NCI-H82 (cell line): ENCODE results near the gene PILRB.
"Not testable (repeated sequence)": the region's sequence is repeated elsewhere in the genome, so short reads cannot be mapped to it uniquely, and the experiment has no call there.

Experiments
- DNase-seq: peaks from one replicate; lab custom pipeline; 2025; lab: John Stamatoyannopoulos, UW

PILRB gene

GRCh38 chr7:100356416-100357068 lies 1.4 kb upstream of the PILRB start:
- DNase-seq, result no peak

DNA sequence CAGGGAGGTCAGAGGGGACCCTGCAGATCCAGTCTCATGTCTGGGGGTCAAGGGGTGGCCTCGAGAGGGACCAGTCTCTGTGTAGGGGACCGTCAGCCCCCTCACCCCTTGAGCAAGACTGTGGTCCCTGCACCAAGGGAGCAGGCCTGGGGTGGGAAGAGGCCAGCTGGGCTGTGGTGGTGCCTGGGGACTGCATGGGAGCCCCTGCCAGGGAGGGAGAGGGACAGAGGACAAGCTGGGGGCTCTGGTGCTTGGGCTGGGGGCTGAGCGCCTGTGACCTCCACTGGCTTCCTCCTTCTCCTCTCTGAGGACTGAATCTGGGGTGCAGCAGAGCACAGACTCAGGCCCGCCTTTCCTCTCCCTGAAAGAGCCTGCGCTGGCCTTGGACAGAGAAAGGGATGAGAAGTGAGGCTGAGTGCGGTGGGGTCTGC lies 771 bp upstream of the PILRB start:
- no peak for DNase-seq

- DNase-seq, result no peak
Measured at GRCh38 chr7:100358857-100359212, 918 bp downstream of the PILRB start.

DNA sequence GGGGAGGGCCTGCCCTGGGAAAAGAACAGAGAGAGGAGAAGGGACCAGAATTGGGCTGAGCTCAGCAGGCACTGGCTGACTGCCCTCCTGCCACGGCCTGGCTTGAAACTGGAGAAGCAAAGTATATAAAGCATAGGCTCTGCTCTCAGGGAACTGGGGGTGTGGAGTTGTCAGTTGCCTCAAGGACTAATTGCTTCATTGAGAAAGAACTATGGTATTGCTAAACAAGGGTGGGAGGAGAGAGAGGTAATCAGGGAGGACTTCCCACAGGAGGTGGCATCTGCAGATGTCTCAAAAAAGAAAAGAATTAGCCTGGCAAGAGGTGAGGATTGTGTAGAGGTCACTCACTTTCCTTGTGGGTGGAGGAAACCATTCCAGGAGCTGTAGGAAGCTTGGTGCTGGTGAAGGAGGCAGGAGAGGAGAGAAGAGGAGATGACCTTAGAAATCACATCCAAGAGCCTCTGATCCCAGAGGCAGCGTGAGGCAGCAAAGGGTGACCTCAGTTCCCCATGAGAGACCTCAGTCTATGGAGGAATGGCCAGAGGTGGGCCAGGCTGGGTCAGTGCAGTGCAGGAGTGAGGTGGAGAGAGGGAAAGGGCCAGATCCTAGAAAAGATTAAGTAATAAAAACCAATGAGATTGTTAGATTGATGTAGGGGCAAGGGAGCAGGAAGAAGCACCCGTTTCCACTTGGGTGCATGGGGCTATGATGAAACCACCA lies 2.4 kb downstream of the PILRB start:
- DNase-seq, result no peak

DNA sequence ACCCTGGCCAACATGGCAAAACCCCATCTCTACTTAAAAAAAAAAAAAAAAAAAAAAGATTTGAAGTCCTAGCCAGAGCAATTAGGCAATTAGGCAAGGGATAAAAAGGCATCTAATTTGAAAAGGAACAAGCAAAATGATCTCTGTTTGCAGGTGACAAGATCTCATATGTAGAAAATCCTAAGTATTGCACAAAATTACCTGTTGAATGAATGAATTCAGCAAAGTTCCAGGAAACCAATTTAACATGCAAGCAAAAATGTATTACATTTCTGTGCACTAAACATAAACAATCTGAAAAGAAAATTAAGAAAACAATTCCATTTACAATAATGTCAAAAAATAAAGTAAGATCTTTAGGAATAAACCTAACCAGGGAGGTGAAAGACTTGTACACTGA lies 5.2 kb downstream of the PILRB start:
- DNase-seq, result no peak

GRCh38 chr7:100363797-100364196 lies 5.9 kb downstream of the PILRB start:
- not testable (repeated sequence) for DNase-seq

- no peak for DNase-seq
Measured at GRCh38 chr7:100364480-100364879, 6.6 kb downstream of the PILRB start.

- not testable (repeated sequence) for DNase-seq
Measured at GRCh38 chr7:100365998-100366367, 8.1 kb downstream of the PILRB start.

GRCh38 chr7:100366411-100367250 lies 8.7 kb downstream of the PILRB start:
- no peak for DNase-seq

DNA sequence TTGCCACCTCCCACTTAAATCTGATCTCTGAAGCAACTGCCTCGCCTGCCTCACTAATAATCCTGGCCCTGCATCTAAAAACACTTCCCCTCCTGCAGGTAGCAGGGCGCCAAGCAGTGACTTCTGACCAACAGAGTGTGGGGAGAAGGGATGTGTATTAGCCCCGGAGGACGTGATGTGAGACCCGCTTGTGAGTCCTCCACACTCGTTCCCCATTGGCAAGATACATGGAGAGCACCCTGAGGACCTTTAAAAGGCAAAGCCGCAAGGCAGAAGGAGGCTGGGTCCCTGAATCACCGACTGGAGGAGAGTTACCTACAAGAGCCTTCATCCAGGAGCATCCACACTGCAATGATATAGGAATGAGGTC lies 9.3 kb downstream of the PILRB start:
- no peak for DNase-seq

DNA sequence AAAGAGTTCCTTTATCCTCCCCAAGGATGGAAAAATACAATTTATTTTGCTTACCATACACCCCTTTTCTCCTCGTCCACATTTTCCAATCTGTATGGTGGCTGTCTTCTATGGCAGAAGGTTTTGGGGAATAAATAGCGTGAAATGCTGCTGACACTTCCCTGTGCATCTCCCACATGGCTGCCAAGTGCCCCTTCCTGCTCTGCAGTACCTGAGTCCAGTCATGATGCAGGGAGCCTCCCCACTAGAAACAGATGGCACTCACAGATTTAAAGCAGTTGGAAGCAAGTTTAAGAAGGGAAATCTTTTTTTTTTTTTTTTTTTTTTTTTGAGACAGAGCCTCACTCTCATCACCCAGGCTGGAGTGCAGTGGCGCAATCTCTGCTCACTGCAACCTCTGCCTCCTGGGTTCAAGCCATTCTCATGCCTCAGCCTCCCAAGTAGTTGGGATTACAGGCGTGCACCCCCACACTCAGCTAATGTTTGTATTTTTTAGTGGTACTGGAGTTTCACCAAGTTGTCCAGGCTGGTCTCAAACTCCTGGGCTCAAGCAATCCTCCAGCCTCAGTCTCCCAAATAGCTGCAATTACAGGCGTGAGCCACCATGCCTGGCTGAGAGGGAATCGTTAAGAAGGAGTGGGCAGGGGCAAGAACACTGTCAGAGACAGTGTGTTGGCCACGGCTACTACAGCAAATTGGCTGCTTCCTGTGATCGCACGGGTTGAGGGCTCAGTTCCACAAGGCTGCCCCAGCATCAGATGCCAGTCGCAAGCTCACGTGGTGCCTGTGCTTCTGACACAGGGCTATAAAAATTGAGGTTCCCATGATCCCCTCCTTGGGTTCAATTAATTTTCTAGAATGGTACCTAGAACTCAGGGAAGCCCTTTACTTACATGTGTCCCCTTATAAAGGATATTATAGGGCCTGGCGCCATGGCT lies 10.0 kb downstream of the PILRB start:
- no peak for DNase-seq

DNA sequence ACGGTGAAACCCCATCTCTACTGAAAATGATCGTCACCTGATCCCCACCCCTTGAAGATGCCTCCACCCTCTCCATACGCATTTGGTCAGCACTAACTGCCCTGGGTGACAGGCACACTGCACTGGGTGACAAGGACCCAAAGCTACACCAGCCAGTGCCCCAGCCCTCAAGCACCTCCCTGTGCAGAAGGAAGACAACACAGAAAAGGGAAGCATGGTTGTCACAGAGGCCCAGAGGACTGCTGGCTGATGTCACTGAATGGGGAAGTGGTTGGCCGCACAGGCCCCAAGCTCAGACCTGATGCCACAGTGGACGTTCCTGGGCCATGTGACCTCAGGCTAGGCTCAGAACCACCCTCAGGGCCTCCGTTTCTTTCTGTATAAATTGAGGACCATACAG lies 11.2 kb downstream of the PILRB start:
- DNase-seq, result no peak

- DNase-seq, result no peak
Measured at GRCh38 chr7:100370303-100370702, 12.4 kb downstream of the PILRB start.

- no peak for DNase-seq
Measured at GRCh38 chr7:100370746-100371145, 12.8 kb downstream of the PILRB start.

DNA sequence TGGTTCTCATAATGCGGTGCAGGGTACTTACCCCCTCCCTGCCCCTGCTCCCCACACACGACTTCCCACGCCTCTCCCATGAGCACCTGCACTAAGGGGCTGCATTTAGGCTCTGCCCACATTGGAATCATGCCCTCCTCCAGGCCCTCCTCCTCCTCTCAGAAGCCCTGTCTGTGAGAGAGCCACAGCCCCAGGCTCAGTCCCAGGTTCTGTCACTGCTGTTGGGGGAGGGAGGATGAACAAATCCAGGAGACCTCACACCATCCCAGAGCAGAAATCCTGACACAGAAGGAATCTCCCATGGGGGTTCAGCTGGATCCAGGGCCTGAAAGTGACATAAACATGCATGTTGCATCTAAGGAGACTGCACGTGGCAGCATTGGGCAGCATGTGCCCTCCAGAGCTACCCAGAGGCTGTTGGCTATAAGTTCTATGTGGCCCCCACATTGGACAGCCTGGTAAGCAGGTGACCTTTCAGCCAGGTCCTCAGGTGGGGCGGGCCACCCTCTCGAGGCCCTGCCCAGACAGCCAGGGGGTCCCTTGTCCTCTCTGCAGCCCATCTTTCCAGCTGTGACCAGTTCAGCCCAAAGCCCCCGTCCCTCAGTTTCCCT lies 13.7 kb downstream of the PILRB start:
- peak; percentile 23 for DNase-seq

GRCh38 chr7:100372256-100372655 lies 14.3 kb downstream of the PILRB start:
- DNase-seq, result no peak

- no peak for DNase-seq
Measured at GRCh38 chr7:100372694-100373093, 14.8 kb downstream of the PILRB start.

DNA sequence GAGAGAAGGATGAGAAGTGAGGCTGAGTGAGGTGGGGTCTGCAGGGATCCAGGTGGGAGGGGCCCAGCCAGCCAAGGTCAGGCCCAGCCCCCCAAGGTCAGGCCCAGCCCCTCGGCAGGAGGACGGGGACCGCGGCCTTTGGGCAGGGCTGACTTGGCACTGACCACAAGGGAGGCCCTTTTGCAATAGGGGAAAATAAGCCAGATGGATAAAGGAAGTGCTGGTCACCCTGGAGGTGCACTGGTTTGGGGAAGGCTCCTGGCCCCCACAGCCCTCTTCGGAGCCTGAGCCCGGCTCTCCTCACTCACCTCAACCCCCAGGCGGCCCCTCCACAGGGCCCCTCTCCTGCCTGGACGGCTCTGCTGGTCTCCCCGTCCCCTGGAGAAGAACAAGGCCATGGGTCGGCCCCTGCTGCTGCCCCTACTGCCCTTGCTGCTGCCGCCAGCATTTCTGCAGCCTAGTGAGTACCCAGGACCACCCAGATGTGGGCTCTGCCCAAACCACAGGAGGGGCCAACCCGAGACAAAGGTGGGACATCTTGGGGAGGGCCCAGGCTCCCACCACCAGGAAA lies 15.4 kb downstream of the PILRB start, which contains the start of gene PILRA:
TSS of gene PILRA (plus strand) at position 227 of the 571 bp plus-strand sequence. CDS start at position 397, 170 bp downstream.
- no peak for DNase-seq

GRCh38 chr7:100373870-100374598 lies 16.1 kb downstream of the PILRB start:
- peak; percentile 54 for DNase-seq

GRCh38 chr7:100374601-100375000 lies 16.7 kb downstream of the PILRB start:
- no peak for DNase-seq
